ENCODE measurements around the gene UBE2I. TPM values are rescaled to one million over a fixed set of nuclear protein-coding genes. Genes with fewer than 3 reads are reported as not detected.

UBE2I gene
- total RNA-seq, 1 experiment from 2014 or later, result 271 TPM

GRCh38 chr16:1319041-1319440, 9.6 kb downstream of the UBE2I start:
- Histone ChIP-seq H2AFZ (no peak overlapping the region), H3K9me3 (ENCODE audit: insufficient read depth, low read depth) (no peaks in the 10 kb centered on the region), H3K27me3 (ENCODE audit: insufficient read depth, low read depth) (no peaks in the 10 kb centered on the region), H4K20me1 (ENCODE audit: insufficient read depth) (peaks cover 52% of the 10 kb centered on the region), H3K36me3 (ENCODE audit: low read depth) (peaks cover 33% of the 10 kb centered on the region), H3K4me3 (no peak overlapping the region), H3F3A (ENCODE audit: insufficient read depth, low read depth) (no peaks in the 10 kb centered on the region), H3K79me2 (ENCODE audit: low read depth) (peaks cover 31% of the 10 kb centered on the region), H3K9me2 (ENCODE audit: insufficient read depth) (no peaks in the 10 kb centered on the region), H3K27ac (no peak overlapping the region), H3K4me2 (no peak overlapping the region), H3K4me1 (replicated peaks; ENCODE audit: insufficient read depth) (no peaks in the 10 kb centered on the region)
- intact Hi-C loops (cut with micrococcal nuclease; ENCODE audit: unreplicated experiment), result no loop called here
- CTCF ChIA-PET, result no interaction called here
- no TSS peak for BruUV-seq (replicated peaks)
- POLR2A ChIA-PET (ENCODE audit: unreplicated experiment), result no interaction called here
- DNase-seq, result no peak
- TF ChIP-seq CTCF (conservative IDR thresholded peaks at IDR 0.05) (no peak), EZH2 (IDR thresholded peaks at IDR 0.05; ENCODE audit: low read depth) (no peak)

GRCh38 chr16:1320097-1320496, 10.7 kb downstream of the UBE2I start:
- no peaks in the 10 kb centered on the region for H3F3A ChIP-seq (ENCODE audit: insufficient read depth, low read depth)
- ChIA-PET CTCF (no interaction called here), POLR2A (ENCODE audit: unreplicated experiment) (no interaction called here)
- intact Hi-C loops (cut with micrococcal nuclease; ENCODE audit: unreplicated experiment), result no loop called here
- H3K4me3 ChIP-seq, result no peak overlapping the region
- peaks cover 32% of the 10 kb centered on the region for H3K36me3 ChIP-seq (ENCODE audit: low read depth)
- no TSS peak for BruUV-seq (replicated peaks)
- no peak overlapping the region for H3K27ac ChIP-seq
- no peak overlapping the region for H3K4me2 ChIP-seq
- no peaks in the 10 kb centered on the region for H3K9me3 ChIP-seq (ENCODE audit: insufficient read depth, low read depth)
- no peak for DNase-seq
- H3K9me2 ChIP-seq (ENCODE audit: insufficient read depth), result no peaks in the 10 kb centered on the region
- H2AFZ ChIP-seq, result no peak overlapping the region
- no peaks in the 10 kb centered on the region for H3K27me3 ChIP-seq (ENCODE audit: insufficient read depth, low read depth)
- TF ChIP-seq EZH2 (IDR thresholded peaks at IDR 0.05; ENCODE audit: low read depth), result no peak
- TF ChIP-seq CTCF (conservative IDR thresholded peaks at IDR 0.05), result no peak
- H4K20me1 ChIP-seq (ENCODE audit: insufficient read depth), result peaks cover 42% of the 10 kb centered on the region
- H3K4me1 ChIP-seq (replicated peaks; ENCODE audit: insufficient read depth), result no peaks in the 10 kb centered on the region
- peaks cover 20% of the 10 kb centered on the region for H3K79me2 ChIP-seq (ENCODE audit: low read depth)

GRCh38 chr16:1320658-1321240, 11.3 kb downstream of the UBE2I start:
- TF ChIP-seq CTCF (conservative IDR thresholded peaks at IDR 0.05), result no peak
- no peak for TF ChIP-seq EZH2 (IDR thresholded peaks at IDR 0.05; ENCODE audit: low read depth)
- Histone ChIP-seq H2AFZ (no peak overlapping the region), H3K4me2 (no peak overlapping the region), H3F3A (ENCODE audit: insufficient read depth, low read depth) (0 out of 2 replicates have a peak, but pooled peaks cover 4% of the 10 kb centered on the region), H3K4me3 (no peak overlapping the region), H3K27me3 (ENCODE audit: insufficient read depth, low read depth) (no peaks in the 10 kb centered on the region), H3K36me3 (ENCODE audit: low read depth) (peaks cover 26% of the 10 kb centered on the region), H3K4me1 (replicated peaks; ENCODE audit: insufficient read depth) (no peaks in the 10 kb centered on the region), H3K79me2 (ENCODE audit: low read depth) (peaks cover 13% of the 10 kb centered on the region), H3K27ac (no peak overlapping the region), H3K9me2 (ENCODE audit: insufficient read depth) (no peaks in the 10 kb centered on the region), H4K20me1 (ENCODE audit: insufficient read depth) (peaks cover 35% of the 10 kb centered on the region), H3K9me3 (ENCODE audit: insufficient read depth, low read depth) (no peaks in the 10 kb centered on the region)
- DNase-seq, result no peak
- intact Hi-C loops (cut with micrococcal nuclease; ENCODE audit: unreplicated experiment), result no loop called here
- ChIA-PET CTCF (interaction anchor here (0.6 kb wide), 1 partner anchor 171 kb away, joined by 5 read pairs; no protein-coding TSS in a partner anchor), POLR2A (ENCODE audit: unreplicated experiment) (no interaction called here)
- BruUV-seq (replicated peaks), result no TSS peak
